Upper lobe of left lung (tissue), 6 donors: Measurements from ENCODE around the gene SNED1. TPM values are rescaled to one million over a fixed set of nuclear protein-coding genes. Genes with fewer than 3 reads are reported as not detected.

Experiments
- ATAC-seq, 2 donors: fragments of 200-7000 bp; cut with Tn5 transposase; one replicate each; pipeline ENCODE4 v1.9.1; 2022; ENCODE audit warnings: mild to moderate bottlenecking in 2 of 2, moderate library complexity in 2 of 2; ENCODE audit not compliant: low FRiP score in 2 of 2
- DNase-seq, 2 donors: peaks; one replicate each; pipeline ENCODE4 v3.0.0-alpha.2; 2019 to 2020
- H3K27ac ChIP-seq, 4 donors: fragments of 200-600 bp; sonication (generic); one replicate each; pipeline ENCODE4 v1.5.1; 2016 to 2019
- H3K27me3 ChIP-seq, 4 donors: fragments of 200-600 bp; sonication (generic); one replicate each; pipeline ENCODE4 v1.5.1; 2017 to 2019
- H3K36me3 ChIP-seq, 4 donors: fragments of 200-600 bp; sonication (generic); one replicate each; pipeline ENCODE4 v1.5.1; 2016 to 2019
- H3K4me1 ChIP-seq, 4 donors: fragments of 200-600 bp; sonication (generic); one replicate each; pipeline ENCODE4 v1.5.1; 2018 to 2019
- H3K4me3 ChIP-seq, 4 donors: fragments of 200-600 bp; sonication (generic); one replicate each; pipeline ENCODE4 v1.5.1; 2017 to 2019; ENCODE audit warnings: mild to moderate bottlenecking in 2 of 4, moderate library complexity in 1 of 4
- H3K9me3 ChIP-seq, 4 donors: fragments of 200-600 bp; sonication (generic); one replicate each; pipeline ENCODE4 v1.5.1; 2018 to 2019
- EP300 ChIP-seq, 4 donors: sonication (generic); formaldehyde crosslinking; IDR thresholded peaks; one replicate each; pipeline ENCODE4 v1.5.1; 2017; ENCODE audit warnings: antibody characterized with exemption in 4 of 4, control low read depth in 2 of 4
- POLR2A ChIP-seq, 4 donors: fragments of 450-650 bp; IDR thresholded peaks; one replicate each; pipeline ENCODE4 v1.5.1; 2016 to 2017; ENCODE audit warnings: antibody characterized with exemption in 4 of 4, mild to moderate bottlenecking in 2 of 4
- POLR2AphosphoS5 ChIP-seq, 2 donors: sonication (generic); formaldehyde crosslinking; IDR thresholded peaks; one replicate each; pipeline ENCODE4 v1.5.1; 2017; ENCODE audit warnings: antibody characterized with exemption in 2 of 2
- WGBS, 2 donors: methylation state at CpG; one replicate each; pipeline ENCODE4 v1.1.5; 2017 to 2018; 5-methylcytosine and 5-hydroxymethylcytosine counted together
- total RNA-seq, 6 donors: library from RNA; depleted of rRNA in 4 of 6; stranded (reverse); fragments of >200 nt in 4 of 6; gene quantifications; one replicate each; pipeline versions ENCODE4 v1.1.0 to v1.2.1, GENCODE V29; 2016 to 2021
- TF ChIP-seq, protein P1 (sequence below), 6 experiments: fragments of 450-650 bp in 4 of 6; fragments of 200-600 bp in 2 of 6; sonication (generic) in 2 of 6; IDR thresholded peaks; one replicate each; pipeline ENCODE4 v1.5.1; 2016 to 2019; ENCODE audit warnings: antibody characterized with exemption in 6 of 6
- donor health status: DM: no; HTN: no; CAD: no; lungs with moderate emphysema.
- donor health status: DM: no; HTN: yes; CAD: no; lungs with severe emphysema.

Gene SNED1
- total RNA-seq, 6 donors from 2014 or later = 26.0 to 189 (median 38.9) TPM

DNA sequence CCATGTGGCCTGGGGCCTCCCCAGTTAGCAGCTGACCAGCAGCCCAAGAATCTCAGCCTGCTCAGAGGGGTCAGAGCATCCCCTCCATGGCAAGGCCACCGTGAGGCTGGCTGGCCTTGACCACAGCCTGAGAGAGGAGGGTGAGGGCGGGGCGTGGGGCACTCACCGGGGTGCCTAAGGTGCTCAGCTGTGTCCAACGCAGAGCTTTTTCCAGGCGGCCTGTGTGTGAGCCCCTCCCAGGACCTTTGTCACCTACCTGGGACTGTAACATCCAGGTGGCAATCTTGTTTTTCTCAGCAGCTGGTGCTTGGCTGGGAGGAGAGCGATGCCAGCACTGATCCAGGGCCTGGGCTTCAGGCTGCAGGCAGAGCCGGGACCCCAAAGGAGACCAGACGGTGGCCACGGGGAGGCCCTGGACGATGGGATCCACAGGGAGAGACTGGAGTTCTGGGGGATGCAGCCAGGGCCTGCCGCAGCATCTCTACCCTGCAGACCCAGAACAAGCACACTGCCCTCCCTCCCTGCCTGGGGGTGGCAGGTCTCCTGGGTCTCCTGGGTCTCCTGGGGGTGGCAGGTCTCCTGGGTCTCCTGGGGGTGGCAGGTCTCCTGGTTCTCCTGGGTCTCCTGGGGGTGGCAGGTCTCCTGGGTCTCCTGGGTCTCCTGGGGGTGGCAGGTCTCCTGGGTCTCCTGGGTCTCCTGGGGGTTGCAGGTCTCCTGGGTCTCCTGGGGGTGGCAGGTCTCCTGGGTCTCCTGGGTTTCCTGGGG, 12.3 kb downstream of the SNED1 start:
- H3K27ac ChIP-seq = peak overlapping the region; percentile 69 to 85 (median 80)
- 69% methylated on average over 10 of the region's 12 CpGs; no CpG with 5 or more reads in 1 of the 2 donors for WGBS, 2 donors

DNA sequence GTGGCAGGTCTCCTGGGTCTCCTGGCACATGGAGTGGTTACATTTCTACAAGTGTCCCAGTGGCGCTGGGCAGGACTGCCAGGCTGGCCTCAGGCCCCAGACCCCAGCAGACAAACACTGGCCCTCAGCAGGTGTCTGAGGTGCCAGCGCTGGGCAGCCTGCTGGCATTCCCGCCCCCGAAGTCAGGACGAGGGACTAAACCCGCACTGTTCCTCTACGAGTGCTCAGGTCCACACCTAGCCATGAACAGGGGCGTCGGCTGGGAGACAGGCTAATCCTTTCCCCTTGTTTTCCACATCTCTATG, 12.8 kb downstream of the SNED1 start:
- ATAC-seq (no peak), DNase-seq (peak; percentile 19 to 51)
- Histone ChIP-seq H3K4me3 (no peak overlapping the region), H3K27me3 (no peaks in the 10 kb centered on the region), H3K27ac (peak overlapping the region in 1 of 4 donors; percentile 13), H3K9me3 (no peaks in the 10 kb centered on the region), H3K36me3 (no peaks in the 10 kb centered on the region), H3K4me1 (peaks cover 20 to 26% (median 23%) of the 10 kb centered on the region in 4 donors)
- TF ChIP-seq POLR2AphosphoS5 (IDR thresholded peaks at IDR 0.05) = no peak
- TF ChIP-seq EP300 (IDR thresholded peaks at IDR 0.05) = no peak
- TF ChIP-seq, protein P1, sequence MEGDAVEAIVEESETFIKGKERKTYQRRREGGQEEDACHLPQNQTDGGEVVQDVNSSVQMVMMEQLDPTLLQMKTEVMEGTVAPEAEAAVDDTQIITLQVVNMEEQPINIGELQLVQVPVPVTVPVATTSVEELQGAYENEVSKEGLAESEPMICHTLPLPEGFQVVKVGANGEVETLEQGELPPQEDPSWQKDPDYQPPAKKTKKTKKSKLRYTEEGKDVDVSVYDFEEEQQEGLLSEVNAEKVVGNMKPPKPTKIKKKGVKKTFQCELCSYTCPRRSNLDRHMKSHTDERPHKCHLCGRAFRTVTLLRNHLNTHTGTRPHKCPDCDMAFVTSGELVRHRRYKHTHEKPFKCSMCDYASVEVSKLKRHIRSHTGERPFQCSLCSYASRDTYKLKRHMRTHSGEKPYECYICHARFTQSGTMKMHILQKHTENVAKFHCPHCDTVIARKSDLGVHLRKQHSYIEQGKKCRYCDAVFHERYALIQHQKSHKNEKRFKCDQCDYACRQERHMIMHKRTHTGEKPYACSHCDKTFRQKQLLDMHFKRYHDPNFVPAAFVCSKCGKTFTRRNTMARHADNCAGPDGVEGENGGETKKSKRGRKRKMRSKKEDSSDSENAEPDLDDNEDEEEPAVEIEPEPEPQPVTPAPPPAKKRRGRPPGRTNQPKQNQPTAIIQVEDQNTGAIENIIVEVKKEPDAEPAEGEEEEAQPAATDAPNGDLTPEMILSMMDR (IDR thresholded peaks at IDR 0.05) = no peak
- no peak for TF ChIP-seq POLR2A (IDR thresholded peaks at IDR 0.05)
- WGBS, 2 donors = 83 to 98% methylated on average over 5 to 6 of the region's 9 CpGs

More for the DNA sequence above, 12.3 kb downstream of the SNED1 start:
- ATAC-seq = peak in 1 of 2 donors; percentile 52
- peak in 1 of 2 donors; percentile 56 for DNase-seq
- H3K27me3 ChIP-seq = no peaks in the 10 kb centered on the region
- H3K4me3 ChIP-seq = peak overlapping the region in 3 of 4 donors; percentile 23 to 44 (median 36)
- TF ChIP-seq EP300 (IDR thresholded peaks at IDR 0.05) (no peak), POLR2AphosphoS5 (IDR thresholded peaks at IDR 0.05) (no peak), POLR2A (IDR thresholded peaks at IDR 0.05) (no peak)
- TF ChIP-seq, protein P1 (IDR thresholded peaks at IDR 0.05) = no peak
- no peaks in the 10 kb centered on the region for H3K36me3 ChIP-seq
- no peaks in the 10 kb centered on the region for H3K9me3 ChIP-seq
- H3K4me1 ChIP-seq = peaks cover 20 to 26% (median 23%) of the 10 kb centered on the region in 4 donors

DNA sequence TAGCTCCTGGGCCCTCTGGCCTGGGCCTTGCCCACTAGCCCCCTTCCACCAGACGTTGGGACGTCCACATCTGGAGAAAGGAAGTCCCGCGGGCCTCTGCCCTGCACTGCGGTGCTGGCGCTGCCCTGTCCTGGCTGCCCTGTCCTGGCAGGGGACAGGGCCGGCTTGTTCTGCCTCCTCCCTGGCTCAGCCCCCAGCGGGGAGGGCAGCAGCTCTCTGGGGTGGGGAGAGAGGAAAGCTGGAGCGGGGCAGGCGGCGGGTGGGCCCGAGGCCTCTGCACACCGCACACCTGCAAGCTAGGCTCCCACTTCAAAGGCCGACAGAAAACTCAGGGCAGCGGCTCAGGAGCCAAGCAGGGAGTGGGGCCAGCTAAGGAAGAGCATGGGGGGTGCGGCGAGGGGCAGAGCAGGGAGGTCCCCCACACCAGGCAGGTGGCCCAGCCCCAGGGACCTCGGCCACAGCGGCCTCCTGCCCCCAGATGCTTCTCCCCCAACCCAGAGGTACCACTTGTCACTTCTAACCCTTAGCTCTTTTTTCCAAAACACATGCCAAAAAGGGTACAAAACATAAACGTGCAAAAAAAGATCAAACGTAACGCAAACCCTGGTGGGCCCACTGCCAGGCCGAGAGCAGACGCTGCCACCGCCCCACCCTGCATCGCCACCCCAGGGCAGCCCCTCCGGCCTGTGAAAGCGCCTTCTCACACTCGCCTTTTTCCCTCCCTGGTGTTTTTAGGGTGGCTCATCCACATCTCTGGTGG, 13.5 kb downstream of the SNED1 start:
- WGBS, 2 donors = 73 to 76% methylated on average over 18 to 21 of the region's 29 CpGs
- no peaks in the 10 kb centered on the region for H3K27me3 ChIP-seq
- H3K4me1 ChIP-seq = peaks cover 20 to 26% (median 23%) of the 10 kb centered on the region in 4 donors
- ATAC-seq (no peak), DNase-seq (peak; percentile 18 to 69)
- no peaks in the 10 kb centered on the region for H3K9me3 ChIP-seq
- H3K27ac ChIP-seq = peak overlapping the region in 1 of 4 donors; percentile 13
- no peak overlapping the region for H3K4me3 ChIP-seq
- no peaks in the 10 kb centered on the region for H3K36me3 ChIP-seq
- TF ChIP-seq POLR2A (IDR thresholded peaks at IDR 0.05) = no peak
- TF ChIP-seq, protein P1 (IDR thresholded peaks at IDR 0.05) = no peak

DNA sequence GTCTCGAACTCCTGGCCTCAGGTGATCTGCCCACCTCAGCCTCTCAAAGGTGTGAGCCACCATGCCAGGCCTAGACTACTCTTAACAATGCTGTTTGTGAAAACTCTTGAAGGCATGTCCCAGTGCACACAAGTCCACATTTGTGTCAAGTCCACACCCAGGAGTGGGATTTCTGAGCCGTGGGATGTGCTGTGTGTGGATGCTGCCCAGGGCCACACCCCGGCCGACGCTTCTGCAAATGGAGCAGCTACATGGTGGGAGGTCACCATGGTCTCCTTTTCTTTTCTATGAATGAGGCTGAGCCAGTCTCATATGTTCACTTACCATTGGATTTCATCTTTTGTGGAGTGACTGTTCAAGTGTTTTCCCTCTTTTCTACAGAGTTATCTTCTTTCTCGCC, 15.8 kb downstream of the SNED1 start:
- H3K9me3 ChIP-seq = no peaks in the 10 kb centered on the region
- 94 to 98% methylated on average over 6 of the region's 6 CpGs for WGBS, 2 donors
- H3K4me3 ChIP-seq = no peak overlapping the region
- DNase-seq (peak in 1 of 2 donors; percentile 11), ATAC-seq (no peak)
- peaks cover 0 to 5% (median 0%) of the 10 kb centered on the region in 4 donors for H3K36me3 ChIP-seq
- no peak for TF ChIP-seq POLR2AphosphoS5 (IDR thresholded peaks at IDR 0.05)
- TF ChIP-seq EP300 (IDR thresholded peaks at IDR 0.05) = no peak
- TF ChIP-seq POLR2A (IDR thresholded peaks at IDR 0.05) = no peak
- TF ChIP-seq, protein P1 (IDR thresholded peaks at IDR 0.05) = no peak
- H3K27me3 ChIP-seq = no peaks in the 10 kb centered on the region
- peaks cover 15 to 18% (median 16%) of the 10 kb centered on the region in 4 donors for H3K4me1 ChIP-seq
- H3K27ac ChIP-seq = no peak overlapping the region
